Activated naive CD8-positive, alpha-beta T cell (primary cell): ENCODE measurements around the gene TRIO.

Experiments
- H3K27ac Mint-ChIP-seq: one replicate; pipeline ENCODE4 v1.8.0; 2021; ENCODE audit warnings: mixed read lengths
- H3K27me3 Mint-ChIP-seq: one replicate; pipeline ENCODE4 v1.8.0; 2021; ENCODE audit warnings: mixed read lengths
- H3K36me3 Mint-ChIP-seq: one replicate; pipeline ENCODE4 v1.8.0; 2021; ENCODE audit warnings: mixed read lengths
- H3K4me1 Mint-ChIP-seq: one replicate; pipeline ENCODE4 v1.8.0; 2021; ENCODE audit warnings: low read depth, mixed read lengths
- H3K4me3 Mint-ChIP-seq: one replicate; pipeline ENCODE4 v1.8.0; 2021; ENCODE audit warnings: mild to moderate bottlenecking, mixed read lengths
- H3K9me3 Mint-ChIP-seq: one replicate; pipeline ENCODE4 v1.8.0; 2021; ENCODE audit warnings: low read depth, mixed read lengths

TRIO gene

GRCh38 chr5:14504332-14504727 lies 361.2 kb downstream of the TRIO start:
- H3K27ac Mint-ChIP-seq = no peak overlapping the region
- no peaks in the 10 kb centered on the region for H3K4me1 Mint-ChIP-seq
- no peak overlapping the region for H3K4me3 Mint-ChIP-seq
- no peaks in the 10 kb centered on the region for H3K36me3 Mint-ChIP-seq
- H3K9me3 Mint-ChIP-seq = no peaks in the 10 kb centered on the region
- no peaks in the 10 kb centered on the region for H3K27me3 Mint-ChIP-seq

GRCh38 chr5:14504816-14505215 lies 361.7 kb downstream of the TRIO start:
- H3K36me3 Mint-ChIP-seq = no peaks in the 10 kb centered on the region
- no peak overlapping the region for H3K27ac Mint-ChIP-seq
- no peaks in the 10 kb centered on the region for H3K9me3 Mint-ChIP-seq
- no peaks in the 10 kb centered on the region for H3K4me1 Mint-ChIP-seq
- H3K4me3 Mint-ChIP-seq = no peak overlapping the region
- H3K27me3 Mint-ChIP-seq = no peaks in the 10 kb centered on the region

GRCh38 chr5:14505310-14506139 lies 362.4 kb downstream of the TRIO start:
- H3K4me1 Mint-ChIP-seq = no peaks in the 10 kb centered on the region
- H3K27me3 Mint-ChIP-seq = no peaks in the 10 kb centered on the region
- no peaks in the 10 kb centered on the region for H3K9me3 Mint-ChIP-seq
- no peak overlapping the region for H3K27ac Mint-ChIP-seq
- H3K4me3 Mint-ChIP-seq = no peak overlapping the region
- no peaks in the 10 kb centered on the region for H3K36me3 Mint-ChIP-seq

- Mint-ChIP-seq H3K27ac (no peak overlapping the region), H3K4me1 (no peaks in the 10 kb centered on the region), H3K4me3 (no peak overlapping the region), H3K36me3 (no peaks in the 10 kb centered on the region), H3K27me3 (no peaks in the 10 kb centered on the region), H3K9me3 (no peaks in the 10 kb centered on the region)
Observed at GRCh38 chr5:14506140-14506538, 363.0 kb downstream of the TRIO start.

GRCh38 chr5:14506661-14507060 lies 363.5 kb downstream of the TRIO start:
- H3K27ac Mint-ChIP-seq = no peak overlapping the region
- no peaks in the 10 kb centered on the region for H3K27me3 Mint-ChIP-seq
- H3K9me3 Mint-ChIP-seq = no peaks in the 10 kb centered on the region
- no peaks in the 10 kb centered on the region for H3K4me1 Mint-ChIP-seq
- no peak overlapping the region for H3K4me3 Mint-ChIP-seq
- H3K36me3 Mint-ChIP-seq = no peaks in the 10 kb centered on the region

- no peak overlapping the region for H3K4me3 Mint-ChIP-seq
- no peaks in the 10 kb centered on the region for H3K27me3 Mint-ChIP-seq
- no peak overlapping the region for H3K27ac Mint-ChIP-seq
- no peaks in the 10 kb centered on the region for H3K9me3 Mint-ChIP-seq
- no peaks in the 10 kb centered on the region for H3K36me3 Mint-ChIP-seq
- no peaks in the 10 kb centered on the region for H3K4me1 Mint-ChIP-seq
Observed at GRCh38 chr5:14507156-14507941, 364.2 kb downstream of the TRIO start.

GRCh38 chr5:14508046-14508445 lies 364.9 kb downstream of the TRIO start:
- H3K36me3 Mint-ChIP-seq = no peaks in the 10 kb centered on the region
- H3K4me3 Mint-ChIP-seq = no peak overlapping the region
- H3K27me3 Mint-ChIP-seq = no peaks in the 10 kb centered on the region
- no peaks in the 10 kb centered on the region for H3K4me1 Mint-ChIP-seq
- no peaks in the 10 kb centered on the region for H3K9me3 Mint-ChIP-seq
- H3K27ac Mint-ChIP-seq = no peak overlapping the region

- Mint-ChIP-seq H3K9me3 (no peaks in the 10 kb centered on the region), H3K36me3 (no peaks in the 10 kb centered on the region), H3K4me1 (no peaks in the 10 kb centered on the region), H3K4me3 (no peak overlapping the region), H3K27ac (no peak overlapping the region), H3K27me3 (no peaks in the 10 kb centered on the region)
Observed at GRCh38 chr5:14509556-14509955, 366.4 kb downstream of the TRIO start.

GRCh38 chr5:14510156-14510734 lies 367.1 kb downstream of the TRIO start:
- Mint-ChIP-seq H3K27ac (no peak overlapping the region), H3K36me3 (no peaks in the 10 kb centered on the region), H3K4me3 (no peak overlapping the region), H3K4me1 (no peaks in the 10 kb centered on the region), H3K9me3 (no peaks in the 10 kb centered on the region), H3K27me3 (no peaks in the 10 kb centered on the region)

GRCh38 chr5:14510880-14511279 lies 367.7 kb downstream of the TRIO start:
- Mint-ChIP-seq H3K27me3 (no peaks in the 10 kb centered on the region), H3K4me3 (no peak overlapping the region), H3K4me1 (no peaks in the 10 kb centered on the region), H3K27ac (no peak overlapping the region), H3K36me3 (peaks cover 2% of the 10 kb centered on the region), H3K9me3 (no peaks in the 10 kb centered on the region)

GRCh38 chr5:14512574-14512973 lies 369.4 kb downstream of the TRIO start:
- Mint-ChIP-seq H3K27me3 (no peaks in the 10 kb centered on the region), H3K9me3 (no peaks in the 10 kb centered on the region), H3K4me1 (no peaks in the 10 kb centered on the region), H3K4me3 (no peak overlapping the region), H3K27ac (no peak overlapping the region), H3K36me3 (peaks cover 2% of the 10 kb centered on the region)

- Mint-ChIP-seq H3K36me3 (peaks cover 2% of the 10 kb centered on the region), H3K4me1 (no peaks in the 10 kb centered on the region), H3K27me3 (no peaks in the 10 kb centered on the region), H3K27ac (no peak overlapping the region), H3K9me3 (no peaks in the 10 kb centered on the region), H3K4me3 (no peak overlapping the region)
Observed at GRCh38 chr5:14513266-14513665, 370.1 kb downstream of the TRIO start.

GRCh38 chr5:14516901-14517300 lies 373.8 kb downstream of the TRIO start:
- no peak overlapping the region for H3K4me3 Mint-ChIP-seq
- H3K36me3 Mint-ChIP-seq = peaks cover 2% of the 10 kb centered on the region
- no peaks in the 10 kb centered on the region for H3K9me3 Mint-ChIP-seq
- no peaks in the 10 kb centered on the region for H3K27me3 Mint-ChIP-seq
- no peaks in the 10 kb centered on the region for H3K4me1 Mint-ChIP-seq
- H3K27ac Mint-ChIP-seq = no peak overlapping the region

- H3K4me3 Mint-ChIP-seq = no peak overlapping the region
- no peaks in the 10 kb centered on the region for H3K9me3 Mint-ChIP-seq
- H3K27ac Mint-ChIP-seq = no peak overlapping the region
- H3K4me1 Mint-ChIP-seq = no peaks in the 10 kb centered on the region
- H3K27me3 Mint-ChIP-seq = no peaks in the 10 kb centered on the region
- H3K36me3 Mint-ChIP-seq = peaks cover 2% of the 10 kb centered on the region
Observed at GRCh38 chr5:14518638-14519037, 375.5 kb downstream of the TRIO start.

GRCh38 chr5:14521748-14522147 lies 378.6 kb downstream of the TRIO start:
- H3K4me3 Mint-ChIP-seq = no peak overlapping the region
- no peaks in the 10 kb centered on the region for H3K9me3 Mint-ChIP-seq
- H3K27me3 Mint-ChIP-seq = no peaks in the 10 kb centered on the region
- H3K36me3 Mint-ChIP-seq = no peaks in the 10 kb centered on the region
- H3K27ac Mint-ChIP-seq = no peak overlapping the region
- no peaks in the 10 kb centered on the region for H3K4me1 Mint-ChIP-seq
